ENCODE data around the gene DPM1.

Gene DPM1

GRCh38 chr20:50895111-50895830 is 63.1 kb downstream of the DPM1 start:
- no peak for DNase-seq (ENCODE audit: low read depth)

- DNase-seq (ENCODE audit: low read depth) = no peak
Observed at GRCh38 chr20:50893620-50894019, 64.7 kb downstream of the DPM1 start.

GRCh38 chr20:50892394-50892793 is 65.9 kb downstream of the DPM1 start:
- DNase-seq (ENCODE audit: low read depth) = no peak

GRCh38 chr20:50891138-50891537 is 67.2 kb downstream of the DPM1 start:
- no peak for DNase-seq (ENCODE audit: low read depth)

- no peak for DNase-seq (ENCODE audit: low read depth)
Observed at GRCh38 chr20:50887576-50887975, 70.8 kb downstream of the DPM1 start.

- no peak for DNase-seq (ENCODE audit: low read depth)
Observed at GRCh38 chr20:50886184-50886790, 72.0 kb downstream of the DPM1 start.

- DNase-seq (ENCODE audit: low read depth) = no peak
Observed at GRCh38 chr20:50885781-50886180, 72.6 kb downstream of the DPM1 start.

- no peak for DNase-seq (ENCODE audit: low read depth)
Observed at GRCh38 chr20:50885068-50885467, 73.3 kb downstream of the DPM1 start.
